Smooth muscle cell (in vitro differentiated cells): ENCODE data around the gene CACNA1S. TPM values are rescaled to one million over a fixed set of nuclear protein-coding genes. Genes with fewer than 3 reads are reported as not detected.

Experiments
- DNase-seq: peaks from one replicate; lab custom pipeline; 2025; ENCODE audit not compliant: unreplicated experiment; lab: John Stamatoyannopoulos, UW
- H2AFZ ChIP-seq: fragments of 200-600 bp; sonication (generic); 2 replicates; pipeline ENCODE4 v1.6.0; 2016; ENCODE audit warnings: antibody characterized with exemption, low read depth, mild to moderate bottlenecking
- H3F3A ChIP-seq: fragments of 200-600 bp; sonication (generic); 2 replicates; pipeline ENCODE4 v1.6.0; 2017; ENCODE audit warnings: antibody characterized with exemption, low read depth
- H3K27ac ChIP-seq: fragments of 200-600 bp; sonication (generic); 2 replicates; pipeline ENCODE4 v1.5.1; 2016; ENCODE audit warnings: low read depth, mild to moderate bottlenecking
- H3K27me3 ChIP-seq: fragments of 200-600 bp; sonication (generic); 2 replicates; pipeline ENCODE4 v1.6.1; 2016; ENCODE audit warnings: low read depth, mild to moderate bottlenecking
- H3K36me3 ChIP-seq: fragments of 200-600 bp; sonication (generic); 2 replicates; pipeline ENCODE4 v1.5.1; 2016; ENCODE audit warnings: low read depth
- H3K4me1 ChIP-seq: fragments of 200-600 bp; sonication (generic); 2 replicates; pipeline ENCODE4 v1.5.1; 2016; ENCODE audit warnings: low read depth
- H3K4me2 ChIP-seq: fragments of 200-600 bp; sonication (generic); 2 replicates; pipeline ENCODE4 v1.6.0; 2016; ENCODE audit warnings: mild to moderate bottlenecking
- H3K4me3 ChIP-seq: fragments of 200-600 bp; sonication (generic); 2 replicates; pipeline ENCODE4 v1.5.1; 2016; ENCODE audit warnings: mild to moderate bottlenecking
- H3K79me2 ChIP-seq: fragments of 200-600 bp; sonication (generic); 2 replicates; pipeline ENCODE4 v1.6.0; 2016; ENCODE audit warnings: low read depth, mild to moderate bottlenecking
- H3K9ac ChIP-seq: fragments of 200-600 bp; sonication (generic); 2 replicates; pipeline ENCODE4 v1.6.0; 2016; ENCODE audit warnings: low read depth
- H3K9me3 ChIP-seq: fragments of 200-600 bp; sonication (generic); replicated peaks from 2 replicates; pipeline ENCODE4 v1.5.1; 2016; ENCODE audit warnings: low read depth
- H4K20me1 ChIP-seq: fragments of 200-600 bp; sonication (generic); 2 replicates; pipeline ENCODE4 v1.6.0; 2016; ENCODE audit warnings: low read depth
- CTCF ChIP-seq: fragments of 200-600 bp; sonication (generic); IDR thresholded peaks from 2 replicates; pipeline ENCODE4 v1.5.1; 2017; ENCODE audit warnings: borderline replicate concordance, mild to moderate bottlenecking, antibody characterized with exemption; ENCODE audit not compliant: insufficient read depth, poor library complexity, severe bottlenecking
- WGBS: methylation state at CpG from one replicate; pipeline ENCODE4 v1.1.7; 2016; ENCODE audit warnings: low lambda C conversion rate; 5-methylcytosine and 5-hydroxymethylcytosine counted together
- polyA plus RNA-seq: library from polyadenylated mRNA; unstranded; fragments of >200 nt; fragmentation: Nextera tagmentation; extraction: Ambion mirVana; gene quantifications from 2 replicates; pipeline ENCODE4 v1.2.1, GENCODE V29; 2016
- total RNA-seq: library from RNA; depleted of rRNA; stranded (reverse); fragments of >200 nt; gene quantifications from 2 replicates; pipeline ENCODE4 v1.2.3, GENCODE V29; 2014

CACNA1S gene
- total and polyA plus RNA-seq, 2 experiments from 2014 or later = not detected

DNA sequence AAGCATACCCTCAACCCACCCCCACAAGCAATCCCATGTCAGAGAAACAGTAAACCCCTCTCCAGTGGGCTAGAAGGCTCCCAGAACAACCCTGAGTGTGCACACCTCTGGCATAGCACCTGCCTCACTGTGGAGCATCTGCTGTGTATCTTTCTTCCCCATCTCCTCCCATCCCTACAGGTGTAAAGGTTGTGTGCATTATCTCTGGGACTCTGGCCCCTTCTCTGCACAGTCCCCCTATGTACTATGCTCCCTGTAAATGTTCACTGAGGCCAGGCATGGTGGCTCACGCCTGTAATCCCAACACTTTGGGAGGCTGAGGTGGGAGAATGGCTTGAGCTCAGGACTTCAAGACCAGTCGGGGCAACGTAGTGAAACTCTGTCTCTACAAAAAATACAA is 700 bp upstream of the CACNA1S start:
- Histone ChIP-seq H2AFZ (no peak overlapping the region), H3K4me2 (no peak overlapping the region), H3F3A (no peaks in the 10 kb centered on the region), H3K9ac (no peak overlapping the region), H3K36me3 (no peaks in the 10 kb centered on the region), H3K27me3 (peaks cover 9% of the 10 kb centered on the region), H3K9me3 (no peaks in the 10 kb centered on the region), H4K20me1 (no peaks in the 10 kb centered on the region), H3K4me1 (peaks cover 5% of the 10 kb centered on the region), H3K4me3 (no peak overlapping the region), H3K79me2 (no peaks in the 10 kb centered on the region), H3K27ac (no peak overlapping the region)
- DNase-seq = no peak
- TF ChIP-seq CTCF = no peak
- 96% methylated on average over 3 of the region's 3 CpGs for WGBS

- no peak for DNase-seq
- Histone ChIP-seq H3F3A (no peaks in the 10 kb centered on the region), H2AFZ (no peak overlapping the region), H3K27me3 (peaks cover 8% of the 10 kb centered on the region), H3K27ac (no peak overlapping the region), H3K4me1 (peaks cover 5% of the 10 kb centered on the region), H3K4me2 (no peak overlapping the region), H3K9ac (no peak overlapping the region), H3K79me2 (no peaks in the 10 kb centered on the region), H3K9me3 (no peaks in the 10 kb centered on the region), H3K36me3 (no peaks in the 10 kb centered on the region), H3K4me3 (no peak overlapping the region), H4K20me1 (no peaks in the 10 kb centered on the region)
- TF ChIP-seq CTCF = no peak
- 100% methylated on average over 1 of the region's 3 CpGs for WGBS
Measured at GRCh38 chr1:201111672-201112071, 554 bp downstream of the CACNA1S start.

DNA sequence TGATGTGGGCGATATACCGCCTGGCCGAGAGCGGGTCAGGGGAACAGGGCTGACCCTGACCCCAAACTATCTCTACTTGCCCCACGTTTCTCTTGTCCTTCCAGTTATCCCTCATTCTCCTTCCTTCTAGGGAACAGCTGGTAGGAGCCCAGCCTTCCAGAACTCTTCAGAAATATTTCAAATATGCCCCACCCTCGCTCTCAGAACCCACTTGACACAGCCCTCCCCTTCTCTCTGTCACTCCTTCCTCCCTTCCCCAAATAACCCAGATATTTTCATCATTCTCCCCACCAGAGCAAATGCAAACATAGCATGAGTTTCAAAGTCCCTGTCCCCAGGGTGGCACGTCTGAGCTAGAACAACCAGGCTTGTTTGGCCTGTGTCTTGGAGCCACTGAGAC is 1.1 kb downstream of the CACNA1S start:
- peaks cover 5% of the 10 kb centered on the region for H3K4me1 ChIP-seq
- H3K79me2 ChIP-seq = no peaks in the 10 kb centered on the region
- no peak for TF ChIP-seq CTCF
- no peak for DNase-seq
- no peak overlapping the region for H3K4me3 ChIP-seq
- no peaks in the 10 kb centered on the region for H3K36me3 ChIP-seq
- no peak overlapping the region for H3K27ac ChIP-seq
- H3F3A ChIP-seq = no peaks in the 10 kb centered on the region
- WGBS = 82% methylated on average over 5 of the region's 7 CpGs
- no peak overlapping the region for H3K4me2 ChIP-seq
- no peaks in the 10 kb centered on the region for H3K9me3 ChIP-seq
- no peak overlapping the region for H3K9ac ChIP-seq
- H2AFZ ChIP-seq = no peak overlapping the region
- no peaks in the 10 kb centered on the region for H4K20me1 ChIP-seq
- peaks cover 4% of the 10 kb centered on the region for H3K27me3 ChIP-seq

DNA sequence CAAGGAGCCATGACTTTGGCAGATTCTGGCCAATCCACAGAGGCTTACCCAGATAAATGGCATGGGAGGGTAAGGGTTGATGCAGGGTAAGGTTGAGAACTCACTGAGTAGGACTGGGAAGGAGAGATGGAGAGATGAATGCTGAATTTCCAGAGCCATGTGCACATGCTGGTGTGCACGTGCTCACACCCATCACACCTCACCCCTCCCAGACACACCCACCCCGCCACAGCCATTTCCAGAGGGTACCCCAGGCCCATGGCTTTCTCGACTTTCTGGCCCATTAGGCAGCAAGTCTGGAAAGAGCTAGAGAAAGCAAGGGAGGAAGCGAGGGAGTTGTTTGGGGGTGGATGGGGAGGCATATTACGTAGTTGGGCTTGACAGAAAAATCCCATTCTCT is 1.6 kb downstream of the CACNA1S start:
- H3K9ac ChIP-seq = no peak overlapping the region
- H3K9me3 ChIP-seq = no peaks in the 10 kb centered on the region
- H3K79me2 ChIP-seq = no peaks in the 10 kb centered on the region
- peaks cover 4% of the 10 kb centered on the region for H3K27me3 ChIP-seq
- no peak overlapping the region for H3K4me3 ChIP-seq
- H3F3A ChIP-seq = no peaks in the 10 kb centered on the region
- no peak overlapping the region for H3K27ac ChIP-seq
- peaks cover 5% of the 10 kb centered on the region for H3K4me1 ChIP-seq
- WGBS = 91% methylated on average over 5 of the region's 5 CpGs
- DNase-seq = no peak
- no peak overlapping the region for H2AFZ ChIP-seq
- TF ChIP-seq CTCF = no peak
- no peak overlapping the region for H3K4me2 ChIP-seq
- no peaks in the 10 kb centered on the region for H4K20me1 ChIP-seq
- no peaks in the 10 kb centered on the region for H3K36me3 ChIP-seq
